Fibroblast of mammary gland (primary cell): Measurements from ENCODE around the gene IRX3.
A peak's percentile ranks its signal among the peaks of the same experiment; 100 is the strongest.

ENCODE experiments used
- DNase-seq: peaks from one replicate; pipeline ENCODE4 v3.0.0-alpha.2; 2010; ENCODE audit warnings: low read depth
- H3K4me3 ChIP-seq: 2 replicates; pipeline ENCODE4 v1.5.1; 2011; ENCODE audit warnings: low read depth, mild to moderate bottlenecking, low read length, moderate library complexity; ENCODE audit not compliant: control insufficient read depth
- TF ChIP-seq, protein P1 (sequence below): conservative IDR thresholded peaks from 2 replicates; pipeline ENCODE4 v1.5.1; 2011; ENCODE audit warnings: low read depth, low read length, inconsistent platforms; ENCODE audit not compliant: control insufficient read depth, insufficient read depth

IRX3 gene

DNA sequence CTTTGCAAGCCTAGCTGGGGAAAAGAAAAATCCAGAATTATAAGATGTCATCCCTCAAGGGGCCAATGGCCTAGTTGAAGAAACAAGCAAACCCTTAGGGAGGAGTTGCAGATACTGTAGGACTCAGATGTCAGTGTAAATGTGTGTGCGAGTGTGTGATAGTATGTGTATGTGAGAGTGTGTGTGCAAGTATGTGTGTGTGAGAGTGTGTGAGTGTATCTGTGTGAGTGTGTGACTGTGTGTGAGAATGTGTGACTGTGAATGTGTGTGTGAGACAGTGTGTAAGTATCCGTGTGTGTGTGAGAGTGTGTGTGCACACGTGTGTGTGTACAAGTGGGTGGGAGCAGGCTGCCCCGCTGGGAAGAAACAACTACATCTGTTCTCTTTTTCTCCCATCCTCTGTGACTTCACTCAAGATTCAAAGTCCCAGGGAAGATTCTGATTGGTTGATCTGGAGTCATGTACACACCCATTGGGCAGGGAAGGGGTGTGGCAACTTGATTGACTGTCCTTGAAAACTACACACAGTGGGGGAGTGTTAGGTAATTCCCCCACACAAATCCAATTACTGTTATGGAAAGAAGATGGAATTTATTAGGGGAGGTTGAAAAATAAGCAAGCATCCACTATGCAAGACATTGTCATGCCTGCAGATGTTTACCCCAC lies 40.7 kb downstream of the IRX3 start:
- TF ChIP-seq, protein P1, sequence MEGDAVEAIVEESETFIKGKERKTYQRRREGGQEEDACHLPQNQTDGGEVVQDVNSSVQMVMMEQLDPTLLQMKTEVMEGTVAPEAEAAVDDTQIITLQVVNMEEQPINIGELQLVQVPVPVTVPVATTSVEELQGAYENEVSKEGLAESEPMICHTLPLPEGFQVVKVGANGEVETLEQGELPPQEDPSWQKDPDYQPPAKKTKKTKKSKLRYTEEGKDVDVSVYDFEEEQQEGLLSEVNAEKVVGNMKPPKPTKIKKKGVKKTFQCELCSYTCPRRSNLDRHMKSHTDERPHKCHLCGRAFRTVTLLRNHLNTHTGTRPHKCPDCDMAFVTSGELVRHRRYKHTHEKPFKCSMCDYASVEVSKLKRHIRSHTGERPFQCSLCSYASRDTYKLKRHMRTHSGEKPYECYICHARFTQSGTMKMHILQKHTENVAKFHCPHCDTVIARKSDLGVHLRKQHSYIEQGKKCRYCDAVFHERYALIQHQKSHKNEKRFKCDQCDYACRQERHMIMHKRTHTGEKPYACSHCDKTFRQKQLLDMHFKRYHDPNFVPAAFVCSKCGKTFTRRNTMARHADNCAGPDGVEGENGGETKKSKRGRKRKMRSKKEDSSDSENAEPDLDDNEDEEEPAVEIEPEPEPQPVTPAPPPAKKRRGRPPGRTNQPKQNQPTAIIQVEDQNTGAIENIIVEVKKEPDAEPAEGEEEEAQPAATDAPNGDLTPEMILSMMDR: no peak
- no peak overlapping the region for H3K4me3 ChIP-seq
- no peak for DNase-seq

- no peak for DNase-seq
- no peak overlapping the region for H3K4me3 ChIP-seq
- TF ChIP-seq, protein P1: no peak
Observed at GRCh38 chr16:54244061-54244886, 42.3 kb downstream of the IRX3 start.

- TF ChIP-seq, protein P1: no peak
- no peak overlapping the region for H3K4me3 ChIP-seq
Observed at GRCh38 chr16:54243202-54243601, 43.4 kb downstream of the IRX3 start.

GRCh38 chr16:54242199-54242598 lies 44.4 kb downstream of the IRX3 start:
- H3K4me3 ChIP-seq: no peak overlapping the region
- TF ChIP-seq, protein P1: no peak
- DNase-seq: no peak

More at GRCh38 chr16:54243202-54243601, 43.4 kb downstream of the IRX3 start:
- DNase-seq: no peak

- TF ChIP-seq, protein P1: no peak
- DNase-seq: no peak
- no peak overlapping the region for H3K4me3 ChIP-seq
Observed at GRCh38 chr16:54241525-54241924, 45.1 kb downstream of the IRX3 start.

DNA sequence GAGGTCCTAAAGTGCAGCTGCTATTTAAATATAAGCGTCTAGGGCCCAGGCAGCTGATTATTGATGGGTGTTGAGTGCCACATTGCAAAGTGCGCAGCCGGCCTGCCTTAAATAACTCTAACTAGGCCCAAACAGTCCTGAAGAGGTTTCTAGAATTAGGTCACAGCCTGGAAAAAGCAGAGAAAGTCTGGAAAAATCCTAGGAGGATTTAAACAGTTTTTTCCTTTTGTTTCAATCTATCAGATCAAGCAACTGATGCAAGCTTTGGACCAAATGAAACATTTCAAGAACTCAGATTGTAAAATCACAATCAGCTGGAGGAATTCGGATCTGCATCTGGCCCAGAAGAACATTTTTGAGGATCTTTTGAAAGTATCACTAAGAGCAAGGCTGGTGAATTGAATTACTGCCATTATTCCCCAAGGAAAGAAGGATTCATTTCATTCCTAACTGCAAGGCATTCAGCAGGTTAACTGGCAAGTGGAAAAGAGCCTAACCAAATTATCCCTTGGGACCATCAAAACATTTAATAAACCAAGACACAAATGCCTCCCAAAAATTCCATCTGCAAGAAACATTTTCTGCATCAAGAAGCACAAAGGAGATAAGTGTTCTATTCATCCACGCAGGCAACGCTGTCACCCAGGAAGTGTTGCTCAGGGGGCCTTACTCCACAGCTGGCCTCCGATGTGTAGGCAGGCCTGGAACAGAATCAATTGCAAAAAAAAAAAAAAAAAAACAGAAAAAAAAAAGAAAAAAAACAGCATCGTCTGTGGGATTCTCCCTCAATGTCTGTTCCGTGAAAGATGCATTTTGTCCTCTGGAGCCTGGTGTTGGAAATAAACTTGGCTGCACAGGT lies 46.1 kb downstream of the IRX3 start:
- TF ChIP-seq, protein P1: no peak
- DNase-seq: peak; percentile 48
- H3K4me3 ChIP-seq: no peak overlapping the region
